ENCODE measurements around the gene CCDC57.

The CCDC57 gene

GRCh38 chr17:82118168-82118814 is 94.4 kb downstream of the CCDC57 start:
- no peak for DNase-seq

GRCh38 chr17:82117139-82118090 is 95.2 kb downstream of the CCDC57 start:
- no peak for DNase-seq

- DNase-seq: no peak
These were observed 96.4 kb downstream of the CCDC57 start for GRCh38 chr17:82116246-82116645.

DNA sequence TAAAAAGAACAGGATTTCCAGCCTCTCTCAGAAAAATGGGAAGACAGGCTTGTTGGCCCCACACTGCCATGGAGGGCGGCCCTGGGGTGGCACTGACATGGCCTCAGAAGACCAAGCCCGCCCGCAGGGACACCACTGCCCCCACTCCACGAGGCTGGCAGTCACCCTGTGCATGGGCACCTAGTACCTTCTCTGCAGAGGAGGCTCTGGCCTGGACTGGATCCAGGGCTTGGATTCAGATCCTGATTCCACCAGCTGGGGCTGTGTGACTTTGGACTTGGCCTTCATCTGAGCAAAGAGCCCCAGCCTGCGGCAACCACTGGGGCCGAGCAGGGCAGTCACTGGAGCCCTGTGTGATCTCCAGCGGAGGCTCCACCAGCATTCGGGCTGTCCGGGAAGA is 97.8 kb downstream of the CCDC57 start:
- DNase-seq: no peak

GRCh38 chr17:82114447-82114846 is 98.2 kb downstream of the CCDC57 start:
- no peak for DNase-seq

DNA sequence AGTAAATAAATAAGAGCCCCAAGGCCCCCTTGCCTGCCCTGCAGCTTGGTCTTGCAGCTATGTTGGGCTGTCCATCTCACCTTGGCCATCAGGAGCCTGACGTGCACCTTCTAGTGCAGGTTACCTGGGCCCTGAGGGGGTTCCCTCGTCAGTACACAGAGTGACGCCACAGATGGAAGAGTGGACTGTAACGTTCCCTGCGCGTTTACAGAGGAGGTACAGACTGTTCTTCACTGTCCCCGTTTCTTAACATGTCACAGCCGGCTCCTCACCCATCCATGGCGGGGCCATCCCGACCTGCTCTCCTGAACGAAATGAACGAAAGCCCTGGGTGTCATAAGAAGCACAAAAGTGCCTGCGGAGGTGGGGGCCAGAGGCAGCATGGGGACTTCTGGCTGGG is 98.7 kb downstream of the CCDC57 start:
- DNase-seq: no peak

DNA sequence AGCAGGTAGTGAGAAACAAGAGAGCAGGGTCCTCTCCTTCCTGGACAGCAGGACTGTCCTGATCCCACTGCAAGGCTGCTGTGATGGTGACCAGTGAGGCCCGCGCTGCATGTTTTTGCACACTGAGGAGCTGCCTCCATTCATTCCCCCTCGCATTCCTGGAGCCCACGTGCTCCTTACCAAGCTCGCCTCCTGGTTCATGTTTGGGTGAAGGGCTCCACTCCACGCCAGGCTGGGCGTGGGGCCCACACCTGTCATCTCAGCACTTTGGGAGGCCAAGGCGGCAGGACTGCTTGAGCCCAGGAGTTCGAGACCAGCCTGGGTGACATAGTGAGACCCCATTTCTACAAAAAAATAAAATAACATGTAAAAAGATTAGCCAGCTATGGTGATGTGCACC is 99.2 kb downstream of the CCDC57 start:
- no peak for DNase-seq

GRCh38 chr17:82112914-82113311 is 99.7 kb downstream of the CCDC57 start:
- DNase-seq: no peak

DNA sequence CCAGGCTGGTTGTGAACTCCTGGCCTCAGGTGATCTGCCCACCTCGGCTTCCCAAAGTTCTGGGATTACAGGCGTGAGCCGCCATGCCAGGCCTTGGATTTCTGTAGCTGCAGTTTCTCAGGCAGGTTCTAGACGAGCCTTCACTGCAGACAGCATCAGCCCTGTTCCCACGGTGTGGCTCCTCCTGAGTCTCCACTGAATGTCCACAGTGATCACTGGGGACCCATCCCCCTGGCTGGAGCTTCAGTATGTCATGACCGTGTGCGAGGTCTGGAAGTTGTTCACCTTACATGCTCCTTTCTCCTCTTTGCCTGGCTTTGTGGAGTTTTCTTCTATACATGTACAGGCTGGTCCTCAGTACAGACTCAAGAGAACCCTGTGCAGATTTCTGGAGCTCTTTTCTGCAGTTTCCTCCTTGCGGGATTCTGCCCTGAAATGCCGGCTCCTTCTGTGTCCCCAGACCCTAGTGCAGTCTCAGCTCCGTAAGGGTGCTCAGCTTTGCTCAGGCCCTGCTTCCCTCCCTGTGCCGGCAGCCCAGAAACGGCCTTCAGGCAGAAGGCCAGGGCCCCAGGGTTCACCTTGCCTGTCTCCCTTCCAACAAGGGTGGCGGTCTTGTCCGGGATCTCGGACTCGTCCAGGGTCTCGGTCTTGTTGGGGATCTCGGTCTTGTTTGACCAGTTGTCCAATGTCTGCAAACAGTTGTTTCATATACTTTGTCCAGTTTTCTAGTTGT is 100.3 kb downstream of the CCDC57 start:
- DNase-seq: no peak

DNA sequence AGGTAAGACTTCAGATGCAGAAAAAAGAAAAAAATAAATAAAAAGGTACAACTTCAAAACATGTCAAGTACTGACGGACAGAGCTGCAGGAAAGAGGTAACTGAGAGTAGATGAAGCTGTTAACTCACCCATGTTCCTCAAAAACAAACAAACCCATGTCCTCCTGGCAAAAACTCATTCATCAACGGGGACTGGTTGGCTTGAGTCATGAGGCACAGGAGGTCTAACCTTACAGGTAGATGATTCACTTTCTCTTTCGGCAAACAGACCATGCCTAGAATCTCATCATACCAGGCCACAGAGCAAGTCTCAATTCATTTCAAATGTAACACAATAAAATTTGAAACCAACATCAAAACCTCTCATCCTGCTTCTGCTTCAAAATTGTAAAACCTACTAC is 102.3 kb downstream of the CCDC57 start:
- DNase-seq: no peak

DNA sequence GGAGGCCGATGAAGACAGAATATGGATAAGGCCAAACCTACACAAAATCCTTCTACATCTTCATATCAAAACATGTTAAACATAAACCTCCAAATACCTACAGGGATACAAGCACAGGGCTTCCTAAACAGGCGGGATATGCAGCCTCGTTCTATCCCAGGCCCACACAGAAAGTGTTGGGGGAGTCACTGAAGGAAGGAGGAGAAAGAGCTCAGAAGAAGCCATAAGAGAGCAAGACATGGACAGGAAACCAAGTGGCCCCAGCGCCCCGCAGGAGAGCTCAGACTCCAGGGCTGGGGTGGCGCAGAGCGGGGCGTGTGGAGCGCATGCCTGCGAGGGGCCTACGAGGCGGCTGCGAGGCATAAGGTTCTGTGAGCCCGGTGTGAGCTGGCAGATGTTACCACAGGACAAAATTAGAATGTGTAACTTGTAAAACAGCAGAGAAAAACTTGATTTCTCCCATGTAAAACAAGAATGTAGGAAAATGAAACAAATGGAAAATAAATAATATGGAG is 103.6 kb downstream of the CCDC57 start:
- DNase-seq: no peak

DNA sequence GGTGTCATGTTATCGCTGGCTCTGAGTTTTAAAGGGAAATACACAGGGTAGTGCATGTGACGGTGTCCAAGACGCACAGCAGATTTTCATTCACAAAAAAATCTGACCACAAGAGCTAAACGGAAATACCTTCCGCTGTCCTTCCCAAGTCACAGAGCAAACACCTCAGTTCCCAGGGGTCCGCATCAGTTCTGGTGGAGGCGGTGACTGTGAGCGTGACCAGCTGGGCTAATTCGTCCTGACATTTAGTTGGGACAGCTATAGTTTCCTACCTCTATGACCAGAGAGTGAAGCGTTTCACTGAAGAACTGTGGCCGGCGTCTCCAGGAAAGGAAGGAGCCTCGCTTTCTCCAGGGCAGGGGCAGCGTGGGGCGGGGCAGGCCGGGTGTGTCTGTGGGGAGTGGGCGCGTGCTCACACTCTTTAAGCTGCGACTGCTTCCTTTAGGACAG is 104.1 kb downstream of the CCDC57 start:
- no peak for DNase-seq

- DNase-seq: no peak
These were observed 104.6 kb downstream of the CCDC57 start for GRCh38 chr17:82108038-82108437.

DNA sequence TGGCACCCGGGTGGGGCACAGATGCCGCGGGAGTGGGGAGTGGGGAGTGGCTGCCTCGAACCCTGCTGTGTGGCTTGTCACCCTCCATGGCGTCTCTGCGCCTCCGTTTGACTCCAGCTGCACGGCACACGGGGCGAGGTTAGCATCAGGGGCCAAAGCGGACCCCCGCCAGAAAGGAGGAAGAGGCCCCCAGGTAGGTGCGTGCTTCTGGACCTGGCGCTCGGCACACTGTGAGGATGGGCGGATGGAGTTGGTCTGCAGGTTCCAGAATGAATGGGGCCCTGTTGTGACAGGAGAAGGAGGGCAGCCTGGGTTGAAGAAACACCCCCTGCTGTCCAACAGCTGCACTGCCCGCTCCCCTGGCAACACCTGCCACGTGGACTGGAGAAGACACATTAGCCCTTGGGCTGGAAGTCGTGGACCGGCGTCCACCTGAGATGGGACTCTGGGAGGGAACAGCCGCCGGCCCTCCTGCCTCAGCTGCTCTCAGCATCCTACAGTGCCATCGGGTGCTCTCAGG is 105.2 kb downstream of the CCDC57 start:
- DNase-seq: no peak

DNA sequence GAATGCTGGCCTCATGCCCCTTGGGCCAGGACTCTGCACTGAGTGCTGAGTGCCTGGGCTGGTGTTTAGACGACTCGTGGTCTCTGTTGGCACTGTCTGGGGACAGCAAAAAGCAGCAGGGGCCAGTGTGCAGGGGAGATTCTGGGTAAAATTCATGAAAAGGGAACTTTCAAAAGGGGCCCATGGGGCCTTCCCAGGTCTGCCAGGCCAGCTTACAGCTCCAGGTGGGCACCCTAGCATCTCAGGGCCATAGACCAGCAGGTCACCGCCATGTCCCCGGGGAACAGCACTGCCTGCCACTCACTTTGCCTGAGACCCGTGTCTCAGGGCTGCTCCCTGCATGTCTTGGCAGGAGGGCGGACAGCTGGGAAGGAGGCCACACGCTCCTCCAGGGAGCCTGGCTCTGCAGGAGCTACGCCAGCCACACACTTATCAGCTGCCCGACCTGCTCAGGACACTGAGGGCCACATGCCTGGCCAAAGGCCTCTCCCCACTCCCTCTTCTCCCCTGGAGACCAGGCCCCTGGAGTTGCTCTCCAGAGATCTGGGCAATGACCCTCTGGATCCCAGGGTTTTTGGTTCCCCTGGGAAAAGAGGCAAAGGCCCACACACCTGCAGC is 105.8 kb downstream of the CCDC57 start:
- no peak for DNase-seq

DNA sequence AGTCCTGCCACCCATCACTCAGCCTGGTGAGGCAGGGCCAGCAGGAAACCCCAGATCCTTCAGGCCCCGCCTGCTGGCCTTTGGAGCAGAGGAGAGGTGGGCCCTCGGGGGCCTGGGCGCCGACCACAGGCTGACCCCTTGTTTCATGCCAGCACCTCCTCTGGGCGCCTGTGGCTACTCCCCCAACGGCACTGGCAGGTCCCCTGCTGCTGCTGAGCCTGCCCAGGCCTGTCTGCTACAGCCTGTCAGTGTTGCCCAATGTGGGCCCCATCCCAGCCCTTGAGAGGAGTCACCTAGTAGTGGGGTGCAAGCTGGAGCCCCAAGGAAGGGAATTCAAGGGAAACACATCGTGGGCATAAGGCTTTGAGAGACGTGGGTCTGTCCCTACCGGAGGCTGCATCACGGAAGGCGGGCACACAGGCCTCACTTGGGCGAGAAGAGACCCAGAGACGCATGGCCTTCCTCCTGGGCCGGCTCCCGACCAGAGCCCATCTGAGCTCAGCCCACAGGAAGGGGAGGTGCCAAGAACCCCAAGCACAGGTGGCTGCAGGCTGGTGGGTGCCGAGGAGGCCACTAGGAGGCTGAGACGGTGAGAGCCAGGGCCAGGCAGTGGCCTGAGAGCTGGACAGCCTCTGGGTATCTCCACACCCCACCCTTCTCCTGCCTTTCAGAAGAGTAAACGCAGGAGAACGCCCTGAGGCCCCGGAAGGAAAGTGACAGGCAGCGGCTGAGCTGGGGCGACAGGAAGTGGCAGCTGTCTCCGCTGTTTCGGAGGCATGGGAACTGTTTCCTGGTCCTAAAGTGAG is 106.6 kb downstream of the CCDC57 start:
- DNase-seq: no peak

- no peak for DNase-seq
These were observed 107.2 kb downstream of the CCDC57 start for GRCh38 chr17:82105417-82105881.

DNA sequence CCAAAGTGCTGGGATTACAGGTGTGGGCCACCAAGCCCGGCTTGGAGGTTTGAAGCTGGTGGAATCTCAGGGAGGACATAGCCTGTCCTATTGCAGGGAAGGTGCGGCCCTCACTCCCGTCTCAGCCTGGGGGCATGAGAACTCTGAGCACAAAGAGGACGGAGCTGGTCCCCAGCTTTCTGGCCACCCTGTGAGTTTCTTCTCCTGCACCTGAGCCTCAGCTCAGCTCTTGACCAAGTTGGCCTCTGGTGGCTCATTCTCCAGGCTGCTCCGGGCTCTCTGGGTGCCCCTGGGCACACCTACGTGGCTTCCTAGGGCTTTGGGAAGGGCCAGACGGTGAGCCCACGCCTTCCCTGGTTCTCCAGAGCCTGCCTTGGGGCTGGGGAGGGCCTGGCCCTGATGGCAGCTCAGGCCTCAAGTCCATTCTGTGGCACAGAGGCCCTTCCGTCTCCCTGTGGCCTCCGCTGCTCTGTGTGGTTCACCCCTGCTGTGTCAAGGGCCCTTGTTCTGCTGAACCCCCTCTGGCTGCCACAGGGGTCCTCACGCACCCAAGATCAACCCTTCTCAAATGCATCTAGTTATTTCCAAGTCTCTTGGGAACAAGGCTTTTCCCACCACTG is 107.7 kb downstream of the CCDC57 start:
- no peak for DNase-seq

GRCh38 chr17:82103553-82104451 is 108.8 kb downstream of the CCDC57 start:
- DNase-seq: no peak

All from cerebellar nuclear complex (tissue), 1 donor.